Measurements from ENCODE around the gene DDR1. TPM values are rescaled to one million over a fixed set of nuclear protein-coding genes. Genes with fewer than 3 reads are reported as not detected.

Gene DDR1
- polyA plus RNA-seq, 1 donor (not counting 4 experiments of a cell fraction or from before 2014, with no cell fraction given) = 104 TPM

DNA sequence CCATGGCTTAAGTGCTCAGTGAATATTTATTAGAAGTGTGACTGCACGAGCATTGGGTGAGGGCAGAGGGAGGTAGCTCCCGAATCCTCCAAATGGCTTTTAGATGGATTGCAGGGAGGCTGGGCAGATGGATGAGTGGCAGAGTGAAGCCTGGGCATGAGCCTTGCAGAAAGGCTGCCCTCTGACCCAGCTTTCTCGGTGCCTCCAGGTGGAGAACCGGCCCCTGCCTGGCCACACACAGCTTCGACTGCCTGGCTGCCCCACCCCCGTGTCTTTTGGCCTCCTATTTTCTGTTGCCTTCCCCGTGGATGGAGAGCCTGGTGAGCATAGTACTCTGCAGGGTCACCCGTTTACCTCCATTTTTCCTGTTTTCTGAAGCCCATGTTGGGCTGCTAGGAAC lies 33.2 kb downstream of the DDR1 start:
- no peaks in the 10 kb centered on the region for H4K20me1 ChIP-seq (ENCODE audit: control insufficient read depth, extremely low read depth, insufficient read depth, low read length)
- H3K9me1 ChIP-seq (ENCODE audit: control insufficient read depth, extremely low read depth, insufficient read depth, low read length) = no peaks in the 10 kb centered on the region
- no peaks in the 10 kb centered on the region for H3K79me2 ChIP-seq (ENCODE audit: control insufficient read depth, insufficient read depth, low read length)
- H2AFZ ChIP-seq (ENCODE audit: control insufficient read depth, low read length) = no peak overlapping the region
- peaks cover 13 to 30% of the 10 kb centered on the region in 2 experiments for H3K36me3 ChIP-seq (ENCODE audit: control insufficient read depth in 2 of 2, extremely low read depth in 1 of 2, insufficient read depth in 2 of 2, low read length in 2 of 2)
- TF ChIP-seq, protein P1, sequence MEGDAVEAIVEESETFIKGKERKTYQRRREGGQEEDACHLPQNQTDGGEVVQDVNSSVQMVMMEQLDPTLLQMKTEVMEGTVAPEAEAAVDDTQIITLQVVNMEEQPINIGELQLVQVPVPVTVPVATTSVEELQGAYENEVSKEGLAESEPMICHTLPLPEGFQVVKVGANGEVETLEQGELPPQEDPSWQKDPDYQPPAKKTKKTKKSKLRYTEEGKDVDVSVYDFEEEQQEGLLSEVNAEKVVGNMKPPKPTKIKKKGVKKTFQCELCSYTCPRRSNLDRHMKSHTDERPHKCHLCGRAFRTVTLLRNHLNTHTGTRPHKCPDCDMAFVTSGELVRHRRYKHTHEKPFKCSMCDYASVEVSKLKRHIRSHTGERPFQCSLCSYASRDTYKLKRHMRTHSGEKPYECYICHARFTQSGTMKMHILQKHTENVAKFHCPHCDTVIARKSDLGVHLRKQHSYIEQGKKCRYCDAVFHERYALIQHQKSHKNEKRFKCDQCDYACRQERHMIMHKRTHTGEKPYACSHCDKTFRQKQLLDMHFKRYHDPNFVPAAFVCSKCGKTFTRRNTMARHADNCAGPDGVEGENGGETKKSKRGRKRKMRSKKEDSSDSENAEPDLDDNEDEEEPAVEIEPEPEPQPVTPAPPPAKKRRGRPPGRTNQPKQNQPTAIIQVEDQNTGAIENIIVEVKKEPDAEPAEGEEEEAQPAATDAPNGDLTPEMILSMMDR (optimal IDR thresholded peaks at IDR 0.05 in 1 of 3, IDR thresholded peaks at IDR 0.05 in 1 of 3, conservative IDR thresholded peaks at IDR 0.05 in 1 of 3; ENCODE audit: extremely low read depth in 1 of 3, insufficient read depth in 2 of 3, low read length in 3 of 3) = no peak
- TF ChIP-seq EZH2 (IDR thresholded peaks at IDR 0.05; ENCODE audit: low read length) = no peak
- peaks cover 31% of the 10 kb centered on the region for H3K4me1 ChIP-seq (ENCODE audit: control insufficient read depth, extremely low read depth, insufficient read depth, low read length)
- DNase-seq (ENCODE audit: low read depth, low spot score) (no peak), FAIRE-seq (no peak)
- H3K4me2 ChIP-seq (ENCODE audit: control insufficient read depth, extremely low read depth, insufficient read depth, low read depth, low read length) = no peak overlapping the region
- no peak overlapping the region for H3K27ac ChIP-seq (ENCODE audit: control insufficient read depth, insufficient read depth, low read length)
- no peak overlapping the region for H3K9ac ChIP-seq (ENCODE audit: control insufficient read depth, extremely low read depth, insufficient read depth, low read length)
- H3K4me3 ChIP-seq (ENCODE audit: control insufficient read depth in 2 of 3, extremely low read depth in 1 of 3, insufficient read depth in 2 of 3, low read depth in 1 of 3, low read length in 3 of 3) = no peak overlapping the region
- no peaks in the 10 kb centered on the region for H3K9me3 ChIP-seq (ENCODE audit: control insufficient read depth, low read depth, low read length)
- no peaks in the 10 kb centered on the region for H3K27me3 ChIP-seq (ENCODE audit: control insufficient read depth, extremely low read depth, insufficient read depth, low read length)
- dilution Hi-C loops (cut with MboI; ENCODE audit: extremely low pct_ligation_motif_present, low sequenced_read_pairs) = no loop called here

DNA sequence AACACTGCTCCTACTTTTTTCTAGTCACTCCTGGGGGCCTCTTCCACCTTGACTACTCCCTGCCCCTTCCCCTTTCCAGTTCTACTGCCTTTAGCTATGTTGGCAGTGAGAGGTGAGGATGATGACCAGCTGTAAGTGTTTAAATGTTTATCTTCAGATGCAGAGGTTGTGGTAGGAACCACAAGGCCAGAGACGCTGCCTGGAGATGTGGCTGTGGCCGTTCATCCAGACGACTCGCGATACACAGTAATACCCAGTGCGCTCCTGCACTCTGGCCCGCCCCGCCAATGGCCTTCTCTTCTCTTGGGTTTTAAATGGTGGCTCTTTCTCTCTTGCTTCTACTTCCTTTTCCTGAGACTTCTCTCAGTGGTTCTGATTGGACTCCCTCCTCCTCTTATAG lies 34.4 kb downstream of the DDR1 start:
- no peak for DNase-seq (ENCODE audit: low read depth, low spot score)
- no peak overlapping the region for H3K4me3 ChIP-seq (ENCODE audit: control insufficient read depth in 2 of 3, extremely low read depth in 1 of 3, insufficient read depth in 2 of 3, low read depth in 1 of 3, low read length in 3 of 3)
- TF ChIP-seq, protein P1 (optimal IDR thresholded peaks at IDR 0.05 in 1 of 3, IDR thresholded peaks at IDR 0.05 in 1 of 3, conservative IDR thresholded peaks at IDR 0.05 in 1 of 3; ENCODE audit: extremely low read depth in 1 of 3, insufficient read depth in 2 of 3, low read length in 3 of 3) = no peak
- no peak for TF ChIP-seq EZH2 (IDR thresholded peaks at IDR 0.05; ENCODE audit: low read length)
- no peaks in the 10 kb centered on the region for H3K9me1 ChIP-seq (ENCODE audit: control insufficient read depth, extremely low read depth, insufficient read depth, low read length)
- H2AFZ ChIP-seq (ENCODE audit: control insufficient read depth, low read length) = no peak overlapping the region
- H3K4me1 ChIP-seq (ENCODE audit: control insufficient read depth, extremely low read depth, insufficient read depth, low read length) = peaks cover 30% of the 10 kb centered on the region
- no peak for FAIRE-seq
- dilution Hi-C loops (cut with MboI; ENCODE audit: extremely low pct_ligation_motif_present, low sequenced_read_pairs) = no loop called here
- H3K79me2 ChIP-seq (ENCODE audit: control insufficient read depth, insufficient read depth, low read length) = no peaks in the 10 kb centered on the region
- H3K9ac ChIP-seq (ENCODE audit: control insufficient read depth, extremely low read depth, insufficient read depth, low read length) = no peak overlapping the region
- no peaks in the 10 kb centered on the region for H3K27me3 ChIP-seq (ENCODE audit: control insufficient read depth, extremely low read depth, insufficient read depth, low read length)
- H3K4me2 ChIP-seq (ENCODE audit: control insufficient read depth, extremely low read depth, insufficient read depth, low read depth, low read length) = no peak overlapping the region
- no peaks in the 10 kb centered on the region for H3K9me3 ChIP-seq (ENCODE audit: control insufficient read depth, low read depth, low read length)
- no peaks in the 10 kb centered on the region for H4K20me1 ChIP-seq (ENCODE audit: control insufficient read depth, extremely low read depth, insufficient read depth, low read length)
- H3K27ac ChIP-seq (ENCODE audit: control insufficient read depth, insufficient read depth, low read length) = no peak overlapping the region
- H3K36me3 ChIP-seq (ENCODE audit: control insufficient read depth in 2 of 2, extremely low read depth in 1 of 2, insufficient read depth in 2 of 2, low read length in 2 of 2) = peaks cover 15 to 28% of the 10 kb centered on the region in 2 experiments
